Stomach (tissue), 4 donors: ENCODE data around the gene DYSF.

Experiments
- CTCF ChIP-seq, 7 experiments: fragments of 450-650 bp in 4 of 7; fragments of 200-600 bp in 3 of 7; sonication (generic) in 3 of 7; IDR thresholded peaks; one replicate each; pipeline ENCODE4 v1.5.1; 2016 to 2019; ENCODE audit warnings: antibody characterized with exemption in 7 of 7, control low read depth in 2 of 7, mild to moderate bottlenecking in 1 of 7
- POLR2A ChIP-seq, 4 donors: fragments of 450-650 bp; IDR thresholded peaks; one replicate each; pipeline ENCODE4 v1.6.1; 2016; ENCODE audit warnings: antibody characterized with exemption in 4 of 4, control low read depth in 2 of 4, mild to moderate bottlenecking in 1 of 4, moderate library complexity in 1 of 4

- TF ChIP-seq POLR2A (IDR thresholded peaks at IDR 0.05) (no peak), CTCF (IDR thresholded peaks at IDR 0.05) (no peak)
Observed at GRCh38 chr2:71686781-71687180, 233.4 kb downstream of the DYSF start.
